Measurements from ENCODE around the gene NOD2.

Gene NOD2

DNA sequence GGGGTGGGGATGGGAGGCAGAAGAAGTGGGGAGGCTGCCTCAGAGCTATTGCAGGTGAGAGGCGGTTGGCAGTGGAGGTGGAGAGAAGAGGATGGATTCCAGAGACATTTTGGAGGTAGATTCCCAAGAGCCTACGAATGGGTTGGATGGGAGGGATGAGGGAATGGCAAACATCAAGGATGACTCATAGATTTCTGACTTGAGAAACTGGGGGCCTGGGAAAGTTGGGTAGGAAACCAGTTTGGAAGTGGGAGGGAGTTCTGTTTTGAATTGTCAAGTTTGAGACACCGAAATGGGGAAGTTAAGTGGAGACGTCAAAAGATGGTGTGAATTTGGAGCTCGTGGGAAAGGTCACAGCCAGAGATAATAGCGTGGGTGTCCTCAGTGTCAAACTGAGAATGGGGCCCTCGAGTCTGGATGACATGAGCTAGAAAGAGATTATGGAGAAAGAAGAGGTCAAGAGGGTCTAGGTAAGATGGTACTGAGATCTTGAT, 42.3 kb downstream of the NOD2 start:
- Mint-ChIP-seq H3K4me1 (peaks cover 13% of the 10 kb centered on the region), H3K9me3 (no peaks in the 10 kb centered on the region), H3K4me3 (no peak overlapping the region), H3K36me3 (ENCODE audit: insufficient read depth) (peaks cover 6% of the 10 kb centered on the region), H3K27ac (ENCODE audit: low read depth) (no peak overlapping the region), H3K27me3 (no peaks in the 10 kb centered on the region)
- DNase-seq (ENCODE audit: low spot score in 2 of 2) (no peak), ATAC-seq (replicated peaks; ENCODE audit: extremely low read depth, poor library complexity, severe bottlenecking) (no peak)

GRCh38 chr16:50736448-50736847, 43.0 kb downstream of the NOD2 start:
- DNase-seq (ENCODE audit: low spot score in 2 of 2) = no peak
- H3K27me3 Mint-ChIP-seq = no peaks in the 10 kb centered on the region
- H3K36me3 Mint-ChIP-seq (ENCODE audit: insufficient read depth) = peaks cover 6% of the 10 kb centered on the region
- H3K27ac Mint-ChIP-seq (ENCODE audit: low read depth) = no peak overlapping the region
- no peak overlapping the region for H3K4me3 Mint-ChIP-seq
- no peaks in the 10 kb centered on the region for H3K9me3 Mint-ChIP-seq
- peaks cover 20% of the 10 kb centered on the region for H3K4me1 Mint-ChIP-seq
- no peak for ATAC-seq (replicated peaks; ENCODE audit: extremely low read depth, poor library complexity, severe bottlenecking)

DNA sequence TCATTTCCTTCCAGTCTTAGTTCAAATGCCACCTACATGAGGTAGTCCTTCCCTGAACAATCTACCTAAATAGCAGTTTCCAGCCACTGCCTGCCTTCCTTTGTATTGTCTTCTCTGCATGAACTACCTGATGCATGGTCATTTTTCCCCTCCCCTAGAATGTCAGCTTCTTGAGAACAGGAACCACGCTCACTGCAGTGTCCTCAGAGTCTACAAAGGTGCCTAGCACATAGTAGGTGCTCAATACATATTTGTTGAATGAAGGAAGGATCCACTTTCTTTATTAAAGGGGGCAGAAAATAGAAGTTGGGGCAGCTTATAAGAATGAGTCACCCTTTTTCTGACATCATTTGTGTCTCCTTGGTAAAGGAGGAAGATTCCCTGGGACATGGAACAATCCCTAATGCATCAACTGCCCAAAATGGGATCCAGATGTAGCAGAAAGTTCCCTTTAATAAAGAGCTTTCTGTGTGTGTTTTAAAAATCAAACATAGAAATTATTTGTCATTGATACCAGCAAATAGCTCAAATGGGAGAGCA, 44.1 kb downstream of the NOD2 start:
- Mint-ChIP-seq H3K27ac (ENCODE audit: low read depth) (no peak overlapping the region), H3K4me3 (no peak overlapping the region), H3K27me3 (no peaks in the 10 kb centered on the region), H3K9me3 (no peaks in the 10 kb centered on the region), H3K36me3 (ENCODE audit: insufficient read depth) (peaks cover 8% of the 10 kb centered on the region), H3K4me1 (peaks cover 21% of the 10 kb centered on the region)
- no peak for ATAC-seq (replicated peaks; ENCODE audit: extremely low read depth, poor library complexity, severe bottlenecking)
- DNase-seq (ENCODE audit: low spot score in 2 of 2) = no peak

DNA sequence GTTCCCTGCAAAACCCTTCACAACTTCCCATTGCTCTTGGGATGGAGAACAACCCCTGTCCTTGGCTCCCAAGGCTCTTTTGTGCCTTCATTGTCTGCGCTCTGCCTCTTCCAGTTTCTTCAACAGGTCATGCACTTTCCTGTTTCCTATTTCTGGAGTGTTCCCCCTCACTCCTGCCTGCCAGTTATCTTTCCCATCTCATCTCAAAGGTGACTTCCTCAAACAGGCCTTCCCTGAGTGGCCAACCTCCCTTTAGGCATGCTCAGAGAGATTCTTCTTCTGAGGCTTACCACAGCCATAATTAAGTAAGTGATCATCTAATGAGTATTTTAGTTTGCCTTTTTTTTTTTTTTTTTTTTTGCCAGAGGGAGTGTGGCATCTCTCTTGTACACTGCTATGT, 45.6 kb downstream of the NOD2 start:
- H3K36me3 Mint-ChIP-seq (ENCODE audit: insufficient read depth) = peaks cover 17% of the 10 kb centered on the region
- no peak overlapping the region for H3K4me3 Mint-ChIP-seq
- H3K9me3 Mint-ChIP-seq = no peaks in the 10 kb centered on the region
- H3K27ac Mint-ChIP-seq (ENCODE audit: low read depth) = no peak overlapping the region
- ATAC-seq (replicated peaks; ENCODE audit: extremely low read depth, poor library complexity, severe bottlenecking) (no peak), DNase-seq (ENCODE audit: low spot score in 2 of 2) (no peak)
- H3K27me3 Mint-ChIP-seq = no peaks in the 10 kb centered on the region
- peaks cover 35% of the 10 kb centered on the region for H3K4me1 Mint-ChIP-seq

DNA sequence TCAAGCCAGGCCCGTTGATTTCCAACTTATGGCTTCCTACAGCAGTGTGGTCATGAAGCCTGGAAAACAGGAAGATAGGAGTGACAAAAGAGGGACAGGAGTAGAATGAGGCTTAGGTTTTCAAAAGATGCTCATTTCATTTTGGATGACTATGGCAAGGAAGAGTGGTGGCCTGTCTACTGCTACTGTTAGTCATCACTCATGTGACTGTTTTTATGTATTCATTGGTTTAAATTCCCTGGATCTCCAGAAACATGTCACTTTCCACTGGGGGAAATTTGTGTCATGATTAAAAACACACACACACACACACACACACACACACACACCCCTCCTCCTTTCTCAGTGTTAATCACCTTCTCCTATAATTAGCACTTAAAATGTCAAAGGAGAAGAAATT, 47.3 kb downstream of the NOD2 start:
- Mint-ChIP-seq H3K4me3 (peak overlapping the region; percentile 84), H3K4me1 (peaks cover 44% of the 10 kb centered on the region), H3K27ac (ENCODE audit: low read depth) (peak overlapping the region; percentile 97), H3K36me3 (ENCODE audit: insufficient read depth) (peaks cover 28% of the 10 kb centered on the region), H3K27me3 (no peaks in the 10 kb centered on the region), H3K9me3 (no peaks in the 10 kb centered on the region)
- ATAC-seq (replicated peaks; ENCODE audit: extremely low read depth, poor library complexity, severe bottlenecking) = no peak
- DNase-seq (ENCODE audit: low spot score in 2 of 2) = no peak

DNA sequence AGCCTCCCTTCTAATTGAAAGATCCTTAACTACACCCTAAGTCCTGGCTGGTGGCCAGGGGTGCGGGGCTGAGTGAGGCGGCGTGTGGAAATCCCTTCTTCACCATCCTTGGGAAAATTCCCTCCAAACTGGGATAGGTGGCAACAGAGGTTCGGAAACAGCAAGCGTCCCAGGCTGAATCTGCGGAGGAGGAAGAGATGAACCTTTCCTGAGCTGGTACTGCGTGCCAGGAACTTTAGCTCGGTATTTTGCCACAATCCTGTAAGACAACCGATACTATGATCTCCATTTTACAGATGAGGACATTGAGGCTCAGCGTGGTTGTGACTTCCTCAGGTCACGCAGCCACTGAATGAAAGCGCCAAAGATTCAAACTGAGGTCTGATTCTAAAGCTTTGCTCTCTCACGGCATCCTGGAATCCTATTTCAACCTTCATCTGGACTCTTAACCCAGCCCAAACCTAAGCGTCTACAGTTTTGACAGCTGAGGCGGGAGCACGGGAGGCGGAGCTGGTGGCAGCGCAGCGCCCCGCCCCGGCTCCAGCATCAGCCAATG, 47.9 kb downstream of the NOD2 start:
- peaks cover 44% of the 10 kb centered on the region for H3K4me1 Mint-ChIP-seq
- H3K4me3 Mint-ChIP-seq = peak overlapping the region; percentile 84
- no peaks in the 10 kb centered on the region for H3K9me3 Mint-ChIP-seq
- H3K27ac Mint-ChIP-seq (ENCODE audit: low read depth) = peak overlapping the region; percentile 97
- no peaks in the 10 kb centered on the region for H3K27me3 Mint-ChIP-seq
- ATAC-seq (replicated peaks; ENCODE audit: extremely low read depth, poor library complexity, severe bottlenecking) = peak; percentile 0
- no peak for DNase-seq (ENCODE audit: low spot score in 2 of 2)
- H3K36me3 Mint-ChIP-seq (ENCODE audit: insufficient read depth) = peaks cover 31% of the 10 kb centered on the region

DNA sequence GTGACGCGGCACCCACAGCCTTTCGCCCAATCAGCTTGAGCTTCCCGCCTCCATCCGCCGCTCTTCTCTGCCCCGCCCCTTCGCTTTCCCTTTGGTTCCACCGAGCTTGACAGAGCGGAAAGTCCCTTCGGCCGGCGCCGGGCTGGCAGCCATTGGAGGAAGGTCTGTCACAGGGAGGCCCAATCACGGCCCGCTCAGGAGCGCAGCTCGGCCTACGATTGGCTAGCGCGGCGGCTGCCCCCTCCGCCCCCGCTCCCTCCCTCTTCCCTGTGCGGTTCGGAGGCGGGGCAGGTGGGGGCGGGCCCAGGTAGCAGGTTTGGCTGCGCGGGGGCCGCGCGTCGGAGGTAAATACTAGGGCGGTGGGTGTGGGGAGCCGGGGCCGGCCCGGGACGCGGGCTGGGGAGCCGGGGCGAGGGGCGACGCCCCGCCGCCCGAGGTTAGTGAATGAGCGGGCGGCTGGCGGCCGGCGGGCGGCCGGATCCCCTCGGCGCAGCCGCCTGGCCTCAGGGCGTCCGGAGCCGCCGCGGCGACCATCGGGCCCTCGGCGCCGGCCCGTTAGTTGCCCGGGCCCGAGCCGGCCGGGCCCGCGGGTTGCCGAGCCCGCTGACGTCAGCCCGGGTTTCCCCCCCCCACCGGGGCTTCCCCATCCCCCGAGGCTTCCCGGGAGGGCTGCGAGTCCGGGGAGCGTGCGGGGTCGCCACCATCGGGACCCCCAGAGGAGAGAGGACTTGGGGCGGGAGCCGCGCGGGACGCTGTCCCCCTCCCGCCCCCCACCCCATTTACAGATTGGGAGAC, 48.6 kb downstream of the NOD2 start, which contains the start of gene CYLD:
Gene CYLD (plus strand): TSS at position 306 of the 795 bp plus-strand sequence. CDS start 7,613 bp downstream, outside the sequence.
- peak within 1 kb of the TSS; percentile 97 for H3K27ac Mint-ChIP-seq (ENCODE audit: low read depth)
- H3K27me3 Mint-ChIP-seq = no peaks in the 10 kb centered on the region
- H3K36me3 Mint-ChIP-seq (ENCODE audit: insufficient read depth) = peaks cover 31% of the 10 kb centered on the region
- DNase-seq (ENCODE audit: low spot score in 2 of 2) (peak; percentile 96 to 99), ATAC-seq (replicated peaks; ENCODE audit: extremely low read depth, poor library complexity, severe bottlenecking) (peak; percentile 92)
- H3K4me1 Mint-ChIP-seq = peaks cover 46% of the 10 kb centered on the region
- peak within 1 kb of the TSS; percentile 84 for H3K4me3 Mint-ChIP-seq
- no peaks in the 10 kb centered on the region for H3K9me3 Mint-ChIP-seq

- Mint-ChIP-seq H3K36me3 (ENCODE audit: insufficient read depth) (peaks cover 38% of the 10 kb centered on the region), H3K27me3 (no peaks in the 10 kb centered on the region), H3K4me3 (peak overlapping the region; percentile 84), H3K27ac (ENCODE audit: low read depth) (peak overlapping the region; percentile 97), H3K4me1 (peaks cover 53% of the 10 kb centered on the region), H3K9me3 (no peaks in the 10 kb centered on the region)
- ATAC-seq (replicated peaks; ENCODE audit: extremely low read depth, poor library complexity, severe bottlenecking) (peak; percentile 24), DNase-seq (ENCODE audit: low spot score in 2 of 2) (peak; percentile 43 to 60)
These were observed 49.3 kb downstream of the NOD2 start for GRCh38 chr16:50742576-50743200.

GRCh38 chr16:50743581-50744225, 50.3 kb downstream of the NOD2 start:
- Mint-ChIP-seq H3K27ac (ENCODE audit: low read depth) (peak overlapping the region; percentile 97), H3K4me3 (peak overlapping the region; percentile 84), H3K4me1 (peaks cover 55% of the 10 kb centered on the region), H3K36me3 (ENCODE audit: insufficient read depth) (peaks cover 40% of the 10 kb centered on the region), H3K9me3 (no peaks in the 10 kb centered on the region), H3K27me3 (no peaks in the 10 kb centered on the region)
- no peak for ATAC-seq (replicated peaks; ENCODE audit: extremely low read depth, poor library complexity, severe bottlenecking)
- no peak for DNase-seq (ENCODE audit: low spot score in 2 of 2)

GRCh38 chr16:50744881-50745280, 51.5 kb downstream of the NOD2 start:
- Mint-ChIP-seq H3K4me1 (peaks cover 61% of the 10 kb centered on the region), H3K9me3 (no peaks in the 10 kb centered on the region), H3K27ac (ENCODE audit: low read depth) (peak overlapping the region; percentile 97), H3K4me3 (peak overlapping the region; percentile 84), H3K27me3 (no peaks in the 10 kb centered on the region), H3K36me3 (ENCODE audit: insufficient read depth) (peaks cover 50% of the 10 kb centered on the region)
- ATAC-seq (replicated peaks; ENCODE audit: extremely low read depth, poor library complexity, severe bottlenecking) = no peak
- DNase-seq (ENCODE audit: low spot score in 2 of 2) = no peak

DNA sequence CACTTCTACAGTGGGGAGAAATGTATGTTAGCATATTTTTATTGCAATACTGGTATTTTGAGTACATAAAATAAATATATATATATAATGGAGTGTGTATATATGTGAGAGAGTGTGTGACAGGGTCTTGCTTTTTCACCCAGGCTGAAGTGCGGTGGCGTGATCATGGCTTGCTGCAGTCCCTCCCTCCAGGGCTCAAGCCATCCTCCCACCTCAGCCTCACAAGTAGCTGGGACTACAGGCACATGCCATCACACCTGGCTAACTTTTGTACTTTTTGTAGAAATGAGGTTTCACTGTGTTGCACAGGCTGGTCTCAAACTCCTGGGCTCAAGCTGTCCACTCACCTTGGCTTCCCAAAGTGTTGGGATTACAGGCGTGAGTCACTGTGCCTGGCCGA, 52.5 kb downstream of the NOD2 start:
- no peak for ATAC-seq (replicated peaks; ENCODE audit: extremely low read depth, poor library complexity, severe bottlenecking)
- no peak for DNase-seq (ENCODE audit: low spot score in 2 of 2)
- Mint-ChIP-seq H3K36me3 (ENCODE audit: insufficient read depth) (peaks cover 58% of the 10 kb centered on the region), H3K27ac (ENCODE audit: low read depth) (peak overlapping the region; percentile 97), H3K4me3 (peak overlapping the region; percentile 84), H3K9me3 (no peaks in the 10 kb centered on the region), H3K27me3 (no peaks in the 10 kb centered on the region), H3K4me1 (peaks cover 58% of the 10 kb centered on the region)
